HG03521 (cell line): ENCODE measurements around the gene RBM17.
"Not testable (repeated sequence)": the region's sequence is repeated elsewhere in the genome, so short reads cannot be mapped to it uniquely, and the experiment has no call there.

Experiments used
- ATAC-seq: cut with Tn5 transposase; IDR thresholded peaks from one replicate; pipeline ENCODE4 v1.9.1; 2021; ENCODE audit warnings: mild to moderate bottlenecking, moderate library complexity; ENCODE audit not compliant: unreplicated experiment

Gene RBM17

GRCh38 chr10:6134099-6134823, 45.4 kb downstream of the RBM17 start:
- no peak for ATAC-seq

- no peak for ATAC-seq
These were observed 46.2 kb downstream of the RBM17 start for GRCh38 chr10:6135039-6135438.

DNA sequence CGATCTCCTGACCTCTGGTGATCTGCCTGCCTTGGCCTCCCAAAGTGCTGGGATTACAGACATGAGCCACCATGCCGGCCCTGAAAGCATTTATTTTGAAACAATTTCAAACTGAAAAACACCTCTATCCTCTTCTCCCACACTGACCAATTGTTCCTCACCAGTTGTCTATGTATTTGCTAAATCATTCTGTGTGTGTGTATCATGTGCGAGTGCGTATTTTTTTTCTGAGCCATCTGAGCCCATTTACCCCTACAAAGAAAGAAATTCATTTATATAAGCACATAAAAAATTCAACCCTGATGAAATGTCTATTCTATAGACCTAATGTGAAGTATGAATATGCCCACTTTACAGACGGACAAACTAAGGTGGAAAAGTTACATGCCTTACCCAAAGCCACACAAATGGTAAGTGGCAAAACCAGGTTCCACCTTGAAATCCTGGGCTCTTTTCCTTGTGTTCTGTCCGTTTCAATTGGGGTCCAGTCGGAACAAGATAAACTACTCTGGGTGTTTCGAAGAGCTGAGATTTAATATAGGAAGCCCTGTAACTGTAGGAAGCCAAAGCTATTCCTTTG, 46.8 kb downstream of the RBM17 start:
- ATAC-seq, result no peak

DNA sequence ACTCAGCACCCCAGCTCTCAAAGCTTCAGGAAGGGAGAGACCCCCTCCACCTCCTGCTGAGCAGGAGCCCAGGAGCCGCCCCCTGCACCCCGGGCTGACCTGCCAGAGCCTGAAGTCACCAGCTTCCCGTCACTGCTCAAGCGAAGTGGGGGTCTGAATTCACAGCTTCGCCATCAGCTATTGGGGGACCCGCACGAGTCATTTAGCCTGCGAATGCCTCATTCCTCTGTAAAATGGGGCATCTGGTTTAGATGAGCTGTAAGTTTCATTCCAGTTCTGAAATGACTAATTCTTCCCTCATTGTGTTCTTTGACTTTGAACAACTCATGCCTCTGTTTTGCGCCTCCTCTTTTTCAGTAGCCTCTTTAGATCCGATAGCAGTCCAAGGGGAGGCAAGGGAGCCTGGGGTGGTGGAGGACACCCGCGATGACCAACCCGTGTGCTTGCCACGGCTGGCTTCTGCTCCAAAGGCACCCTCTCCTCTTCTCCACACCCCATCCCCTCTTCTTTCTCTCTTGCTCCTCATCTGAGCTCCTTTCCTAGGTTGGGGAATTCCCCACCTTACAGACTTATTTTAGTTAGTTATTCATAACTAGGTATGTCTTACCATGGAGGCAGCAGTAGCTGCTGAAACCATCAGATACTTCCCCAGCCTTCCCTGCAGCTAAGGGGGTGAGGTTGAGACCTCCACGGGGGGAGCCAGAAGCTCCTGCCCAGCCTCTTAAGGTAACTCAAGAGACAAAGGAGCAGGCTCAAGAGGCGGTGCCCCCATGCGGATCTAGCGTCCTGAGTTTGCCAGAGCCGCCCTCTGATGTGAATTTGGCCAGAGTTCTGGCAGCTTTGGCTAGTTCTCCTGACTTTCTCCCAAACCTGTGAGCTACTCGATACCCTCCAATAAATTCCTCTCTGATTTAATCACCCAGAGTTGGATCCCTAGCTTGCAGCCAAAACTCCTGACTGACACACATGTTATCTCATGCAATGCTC, 47.7 kb downstream of the RBM17 start:
- no peak for ATAC-seq

GRCh38 chr10:6138456-6138855, 49.6 kb downstream of the RBM17 start:
- ATAC-seq, result no peak

GRCh38 chr10:6139470-6139869, 50.6 kb downstream of the RBM17 start:
- no peak for ATAC-seq

DNA sequence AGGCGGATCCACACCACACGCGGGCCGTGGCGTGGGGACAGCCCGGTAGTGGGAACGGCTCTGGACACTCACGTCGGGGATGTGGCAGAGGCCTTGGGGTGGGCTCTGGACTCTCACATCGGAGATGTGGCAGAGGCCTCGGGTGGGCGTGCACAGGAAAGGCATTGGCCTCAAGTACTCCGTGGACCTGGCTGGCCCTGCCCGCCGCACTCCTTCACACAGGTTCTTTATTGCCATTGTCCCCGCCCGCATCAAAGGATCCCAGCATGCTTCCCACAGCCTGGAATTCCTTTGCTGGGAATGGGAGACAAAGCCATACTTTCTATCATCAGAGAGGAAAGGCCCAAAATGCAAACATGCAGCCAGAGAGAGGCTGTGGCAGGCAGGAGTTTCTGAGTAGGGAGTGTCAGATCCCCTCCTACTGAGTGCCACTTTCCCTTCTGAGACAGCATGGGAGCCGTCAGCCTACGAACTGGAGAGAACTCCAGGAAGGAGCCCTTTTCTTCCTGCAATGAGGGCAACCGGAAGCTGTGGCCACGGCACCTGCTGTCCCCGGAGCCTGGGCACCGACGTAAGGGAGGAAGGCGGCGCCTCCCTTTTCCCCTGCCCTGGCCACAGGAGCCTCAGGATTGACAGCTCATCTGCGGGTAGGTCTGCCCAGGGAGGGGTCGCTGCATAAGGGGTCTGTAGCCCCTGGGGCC, 51.5 kb downstream of the RBM17 start:
- no peak for ATAC-seq

DNA sequence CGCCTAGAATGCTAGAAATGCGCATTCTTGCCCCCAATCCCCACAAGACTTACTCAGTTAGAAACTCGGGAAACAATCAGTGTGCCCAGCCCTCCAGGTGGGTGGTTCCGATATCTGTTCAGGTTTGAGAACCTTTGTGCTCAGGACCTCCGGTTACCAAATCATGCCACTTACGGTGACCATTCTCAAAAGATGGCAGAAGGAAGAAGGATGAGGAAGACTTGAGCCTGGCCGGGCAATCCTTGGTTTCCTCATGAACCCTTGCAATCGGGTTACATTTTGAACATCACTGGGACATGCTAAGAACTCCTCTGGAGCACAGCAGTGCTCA, 52.1 kb downstream of the RBM17 start:
- peak; percentile 3 for ATAC-seq

DNA sequence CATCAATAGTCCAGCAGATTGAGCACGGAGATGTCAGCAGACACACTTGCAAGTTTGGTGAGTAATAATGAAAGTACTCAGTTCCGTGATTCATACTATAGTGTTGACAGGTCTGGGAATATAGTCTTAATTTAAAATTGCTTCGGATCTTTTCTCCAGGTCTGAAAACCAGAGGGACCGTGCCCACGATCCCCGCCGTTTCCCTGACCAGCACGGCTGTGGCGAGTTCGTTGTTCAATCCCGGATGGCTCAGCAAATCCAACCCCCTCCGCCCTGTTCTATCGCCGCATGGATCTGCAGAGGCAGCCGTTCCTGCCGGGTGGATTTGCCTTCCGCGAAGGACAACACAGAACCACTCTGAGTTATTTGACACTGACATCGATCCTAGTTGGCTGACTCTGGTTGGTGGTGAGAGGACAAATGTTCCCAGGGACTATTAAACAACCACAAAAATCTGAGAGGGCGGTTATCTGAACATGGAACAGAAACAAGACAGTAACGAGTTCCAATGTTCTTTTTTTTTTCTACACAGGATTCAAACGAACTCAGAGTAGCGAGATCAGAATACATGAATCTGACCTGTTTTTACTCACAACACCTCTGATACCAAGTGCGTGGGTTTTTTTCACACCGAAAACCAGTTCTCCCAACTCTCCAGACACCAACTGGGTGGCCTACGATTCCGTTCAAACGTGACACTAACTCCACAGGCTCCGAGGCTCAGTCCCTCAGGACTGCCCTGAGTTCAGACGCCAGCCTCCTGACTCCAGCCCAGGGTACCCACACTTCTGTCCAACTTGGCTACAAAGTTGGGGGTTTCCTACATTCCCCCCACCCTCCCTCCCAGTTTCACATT, 52.7 kb downstream of the RBM17 start:
- peak; percentile 48 for ATAC-seq

- ATAC-seq, result not testable (repeated sequence)
These were observed 53.4 kb downstream of the RBM17 start for GRCh38 chr10:6142186-6142585.

- ATAC-seq, result no peak
These were observed 53.8 kb downstream of the RBM17 start for GRCh38 chr10:6142644-6143043.

DNA sequence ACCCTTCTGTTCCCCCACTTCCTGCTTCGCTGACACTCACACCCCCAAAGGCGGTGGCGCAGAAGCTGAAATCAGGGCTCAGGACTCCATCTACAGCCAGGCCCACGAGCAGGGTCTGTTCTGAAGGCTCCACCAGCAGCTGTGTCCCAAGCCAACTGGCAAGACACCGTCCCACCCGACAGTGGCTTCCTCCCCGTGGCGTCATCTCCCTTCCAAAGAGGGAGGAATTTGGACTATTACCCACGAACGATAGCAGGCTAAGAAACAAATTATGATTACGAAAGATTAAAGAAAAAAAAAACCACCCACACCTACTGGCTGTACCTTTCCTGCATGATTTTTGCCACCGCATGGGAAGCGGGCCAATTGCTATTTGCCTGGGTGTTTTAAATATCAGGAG, 54.3 kb downstream of the RBM17 start:
- ATAC-seq, result no peak

- peak; percentile 77 for ATAC-seq
These were observed 55.8 kb downstream of the RBM17 start for GRCh38 chr10:6144406-6145165.

GRCh38 chr10:6145166-6145987, 56.5 kb downstream of the RBM17 start:
- ATAC-seq, result no peak

GRCh38 chr10:6146013-6146785, 57.4 kb downstream of the RBM17 start:
- ATAC-seq, result no peak

- no peak for ATAC-seq
These were observed 58.1 kb downstream of the RBM17 start for GRCh38 chr10:6146921-6147320.

DNA sequence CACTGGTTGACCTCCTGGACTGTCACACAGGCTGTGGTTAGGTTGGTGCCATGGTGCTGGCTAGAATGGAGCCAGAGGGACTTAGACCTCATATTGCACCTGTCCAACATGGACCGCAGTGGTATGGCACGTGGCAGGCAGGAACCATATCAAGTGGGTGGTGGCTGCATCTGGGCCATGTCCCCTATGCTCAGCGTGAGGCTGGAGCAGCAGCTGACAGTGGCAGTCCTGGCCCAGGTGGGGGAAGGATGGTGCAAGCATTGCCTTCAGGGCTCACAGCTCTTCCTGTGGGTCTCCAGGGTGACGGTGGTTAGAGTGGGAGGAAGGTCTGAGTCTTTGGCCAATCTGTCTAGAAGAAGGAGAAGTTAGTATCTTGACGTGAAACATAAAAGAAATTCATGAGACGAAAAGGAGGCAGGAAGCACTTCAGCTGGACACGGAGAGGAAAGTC, 59.4 kb downstream of the RBM17 start:
- ATAC-seq, result no peak

GRCh38 chr10:6148908-6149307, 60.1 kb downstream of the RBM17 start:
- no peak for ATAC-seq
